Amniotic epithelial cell (primary cell): ENCODE data around the gene MEF2A.
A peak's percentile ranks its signal among the peaks of the same experiment; 100 is the strongest.

ENCODE experiments used
- DNase-seq: peaks from one replicate; pipeline ENCODE4 v3.0.0-alpha.2; 2010; ENCODE audit warnings: low read depth

MEF2A gene

GRCh38 chr15:99564221-99565048 lies 1.3 kb upstream of the MEF2A start:
- no peak for DNase-seq

- DNase-seq, result no peak
Measured at GRCh38 chr15:99565049-99565298, 810 bp upstream of the MEF2A start.

- no peak for DNase-seq
Measured at GRCh38 chr15:99566157-99566897, 543 bp downstream of the MEF2A start.

- DNase-seq, result peak; percentile 36
Measured at GRCh38 chr15:99568625-99569352, 3.0 kb downstream of the MEF2A start.

GRCh38 chr15:99571299-99571698 lies 5.5 kb downstream of the MEF2A start:
- no peak for DNase-seq

DNA sequence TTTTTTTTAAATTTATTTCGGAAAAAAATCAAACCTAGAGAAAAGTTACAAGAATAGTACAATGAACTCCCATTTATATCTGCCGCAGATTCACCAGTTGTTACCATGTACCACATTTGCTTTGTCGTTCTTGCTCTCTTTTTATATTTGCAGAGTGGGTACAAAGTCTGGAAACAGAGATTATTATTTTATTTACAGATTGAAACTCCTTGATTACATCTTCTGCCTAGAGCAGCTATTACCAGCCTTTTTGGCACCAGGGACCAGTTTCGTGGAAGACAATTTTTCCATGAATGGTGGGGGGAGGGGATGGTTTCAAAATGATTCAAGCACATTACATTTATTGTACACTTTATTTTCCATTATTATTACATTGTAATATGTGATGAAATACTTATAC lies 8.3 kb downstream of the MEF2A start:
- DNase-seq, result no peak

GRCh38 chr15:99574502-99574901 lies 8.7 kb downstream of the MEF2A start:
- no peak for DNase-seq

DNA sequence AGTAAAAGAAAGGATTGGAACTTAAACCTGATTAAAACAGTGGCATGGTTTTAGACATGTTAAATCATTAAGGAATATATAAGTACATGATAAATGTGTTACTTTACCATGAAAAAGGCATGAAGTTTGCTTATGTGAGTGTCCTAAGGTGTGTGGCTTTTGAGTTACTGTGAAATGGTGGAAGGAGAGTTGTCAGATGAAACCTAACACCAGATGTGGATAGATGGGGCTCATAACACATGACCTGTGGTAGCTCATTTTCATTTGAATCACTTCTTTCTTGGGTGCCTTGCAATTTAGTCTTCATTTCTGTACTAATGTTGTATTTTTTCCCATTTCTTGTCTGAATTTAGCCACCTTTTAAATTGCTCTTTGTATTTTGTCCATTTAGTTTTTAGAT lies 13.0 kb downstream of the MEF2A start:
- DNase-seq, result no peak

DNA sequence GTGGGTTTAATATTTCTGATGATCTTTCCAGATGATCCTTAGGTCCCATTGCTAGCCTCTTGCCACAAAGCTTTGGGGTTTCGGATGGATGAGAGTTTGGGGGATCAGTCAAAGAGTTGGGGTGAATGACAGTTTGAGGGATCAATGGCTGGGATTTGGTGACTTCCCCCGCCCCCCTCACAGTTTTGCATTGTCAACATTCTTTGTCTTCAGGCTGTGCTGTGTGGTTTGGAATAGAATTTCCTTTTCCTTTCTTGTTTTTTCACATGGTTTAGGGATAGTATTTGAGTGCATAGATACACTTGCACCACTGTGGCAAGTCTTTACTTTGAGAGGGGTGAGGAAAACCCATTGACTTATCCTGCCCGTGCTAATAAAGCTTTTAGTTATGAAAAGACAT lies 14.3 kb downstream of the MEF2A start:
- DNase-seq, result no peak

DNA sequence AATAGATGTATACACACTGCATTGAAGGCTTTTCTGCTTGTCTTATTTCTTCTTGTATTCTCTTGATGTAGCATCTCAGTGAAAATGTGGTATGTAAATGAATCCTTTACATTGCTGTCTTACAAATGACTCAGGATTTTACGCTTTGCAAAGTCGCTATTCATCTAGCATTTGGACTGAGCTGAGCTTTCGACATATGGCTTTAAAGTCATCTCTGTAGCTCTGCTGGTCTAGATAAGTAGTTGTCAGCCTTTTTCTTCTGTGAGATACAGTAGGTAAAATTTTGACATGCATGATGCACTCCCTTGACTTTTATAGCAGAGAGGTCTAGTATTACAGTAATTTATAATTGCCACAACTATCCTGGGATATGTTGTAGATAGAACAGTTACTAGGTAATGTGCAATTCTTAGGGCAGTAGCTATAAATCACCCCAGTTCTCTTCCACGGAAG lies 16.8 kb downstream of the MEF2A start:
- no peak for DNase-seq

DNA sequence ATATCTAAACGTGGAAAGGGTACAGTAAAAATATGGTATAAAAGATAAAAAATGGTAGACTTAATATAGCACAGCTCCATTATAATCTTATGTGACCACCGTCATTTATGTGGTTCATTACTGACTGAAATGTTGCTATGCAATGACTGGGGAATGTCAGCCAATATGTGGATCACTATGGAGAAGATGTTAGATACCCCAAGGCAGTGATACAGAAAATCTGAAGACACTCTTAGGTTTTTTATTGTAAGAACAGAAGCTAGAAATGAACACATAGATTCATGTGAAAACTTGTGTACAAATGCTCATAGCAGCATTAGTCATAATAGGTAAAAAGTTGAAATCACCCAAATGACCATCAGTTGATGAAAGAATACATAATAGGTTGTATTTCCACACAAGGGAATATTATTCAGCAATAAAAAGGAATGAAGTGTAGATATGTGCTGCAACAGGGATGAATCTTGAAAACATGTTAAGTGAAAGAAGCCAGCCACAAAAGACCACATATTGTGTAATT lies 18.4 kb downstream of the MEF2A start:
- DNase-seq, result no peak

GRCh38 chr15:99586121-99586520 lies 20.3 kb downstream of the MEF2A start:
- no peak for DNase-seq

- no peak for DNase-seq
Measured at GRCh38 chr15:99589801-99590200, 24.0 kb downstream of the MEF2A start.

- no peak for DNase-seq
Measured at GRCh38 chr15:99590913-99591646, 25.3 kb downstream of the MEF2A start.

DNA sequence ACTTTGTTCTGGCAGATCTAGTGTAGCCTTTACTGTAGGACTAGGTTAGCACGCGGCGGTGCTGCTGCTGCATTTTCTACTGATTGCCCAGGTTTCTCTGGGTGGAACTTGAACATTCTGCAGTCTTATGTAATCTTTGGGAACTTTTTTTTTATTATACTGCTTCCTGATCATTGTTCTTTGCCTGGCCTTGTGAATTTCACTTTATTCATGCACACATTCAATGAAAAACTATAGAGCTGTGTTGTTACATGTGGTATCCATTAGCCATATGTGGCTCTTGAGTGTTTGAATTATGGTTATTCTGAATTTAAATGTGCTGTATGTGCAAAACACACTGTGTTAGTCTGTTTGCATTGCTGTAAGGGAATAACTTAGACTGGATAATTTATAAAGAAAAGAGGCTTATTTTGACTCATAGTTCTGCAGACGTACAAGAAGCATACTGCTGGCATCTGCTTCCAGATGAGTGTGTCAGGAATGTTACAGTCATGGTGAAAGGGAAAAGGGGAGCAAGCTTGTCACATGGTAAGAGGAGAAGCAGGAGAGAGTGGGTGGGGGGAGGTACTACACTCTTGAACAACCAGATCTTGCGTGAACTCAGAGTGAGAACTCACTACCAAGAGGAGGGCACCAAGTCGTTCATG lies 26.5 kb downstream of the MEF2A start:
- DNase-seq, result peak; percentile 36

- DNase-seq, result no peak
Measured at GRCh38 chr15:99593070-99593469, 27.3 kb downstream of the MEF2A start.

GRCh38 chr15:99594916-99595315 lies 29.1 kb downstream of the MEF2A start:
- no peak for DNase-seq

- DNase-seq, result no peak
Measured at GRCh38 chr15:99598296-99598695, 32.5 kb downstream of the MEF2A start.

DNA sequence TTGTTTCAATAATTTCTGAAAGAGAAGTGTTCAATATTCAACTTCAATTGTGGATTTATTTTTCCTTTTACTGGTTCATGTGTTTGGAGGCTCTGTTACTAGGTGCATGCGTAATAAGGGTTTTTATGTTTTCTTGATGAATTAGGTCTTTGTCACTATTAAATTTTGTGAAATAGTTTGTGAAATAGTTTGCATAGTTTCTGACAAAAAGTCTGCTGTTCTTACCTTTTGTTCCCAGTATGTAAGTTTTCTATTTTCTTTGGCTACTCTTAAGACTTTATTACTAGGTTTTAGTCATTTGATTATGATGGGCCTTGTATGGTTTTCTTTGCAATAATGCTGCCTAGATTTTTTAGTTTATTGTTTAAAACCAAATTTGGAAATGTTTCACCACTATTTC lies 38.0 kb downstream of the MEF2A start:
- no peak for DNase-seq

DNA sequence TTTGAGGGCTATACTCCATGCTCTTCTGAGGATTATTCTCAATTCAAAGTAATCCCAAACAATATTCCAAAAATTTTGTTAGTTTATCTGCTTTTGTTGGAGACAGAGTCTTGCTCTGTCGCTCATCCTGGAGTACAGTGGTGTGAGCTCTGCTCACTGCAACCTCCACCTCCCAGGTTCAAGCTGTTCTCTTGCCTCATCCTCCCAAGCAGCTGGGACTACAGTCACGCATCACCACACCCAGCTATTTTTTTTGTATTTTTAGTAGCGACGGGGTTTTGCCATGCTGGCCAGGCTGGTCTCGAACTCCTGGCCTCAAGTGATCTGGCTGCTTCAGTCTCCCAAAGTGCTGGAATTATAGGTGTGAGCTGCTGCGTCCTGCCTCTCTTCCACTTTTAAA lies 39.1 kb downstream of the MEF2A start:
- no peak for DNase-seq

DNA sequence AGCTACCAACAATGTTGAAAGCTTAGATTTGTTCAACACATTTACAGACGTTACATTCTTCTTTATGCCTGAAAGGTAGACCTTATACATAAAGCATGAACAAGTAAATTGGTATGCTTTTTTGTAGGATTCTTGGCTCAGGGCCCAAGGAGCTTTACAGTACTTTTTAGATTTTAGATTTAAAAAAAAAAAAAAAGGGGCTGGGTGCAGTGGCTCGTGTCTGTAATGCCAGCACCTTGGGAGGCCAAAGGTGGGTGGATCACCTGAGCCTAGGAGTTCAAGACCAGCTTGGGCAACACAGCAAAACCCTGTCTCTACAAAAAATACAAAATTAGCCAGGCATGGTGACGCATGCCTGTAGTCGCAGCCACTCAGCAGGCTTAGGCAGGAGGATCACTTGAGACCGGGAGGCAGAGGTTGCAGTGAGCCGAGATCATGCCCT lies 39.7 kb downstream of the MEF2A start:
- DNase-seq, result peak; percentile 42

DNA sequence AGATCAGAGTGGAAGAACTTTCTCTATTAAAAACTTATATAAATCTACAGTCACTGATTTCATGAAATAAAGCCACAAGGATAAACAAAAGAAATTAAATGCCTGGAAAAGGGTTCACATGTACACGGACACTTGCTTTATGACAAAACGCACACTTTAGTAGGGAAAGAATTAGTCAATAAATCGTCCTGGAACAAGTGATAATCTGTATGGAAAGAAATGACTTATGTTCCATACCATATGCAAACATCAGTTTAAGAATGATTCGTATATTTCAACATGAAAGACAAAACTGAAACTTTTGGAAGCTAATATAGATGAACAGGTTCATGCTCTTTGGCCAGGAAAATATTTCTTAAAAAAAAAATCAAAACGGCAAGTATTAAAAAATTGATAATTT lies 40.2 kb downstream of the MEF2A start:
- no peak for DNase-seq
